WTC11 (cell line): ENCODE data around the gene PPP1CB. TPM values are rescaled to one million over a fixed set of nuclear protein-coding genes. Genes with fewer than 3 reads are reported as not detected.
A peak's percentile ranks its signal among the peaks of the same experiment; 100 is the strongest.

Source experiments
- ATAC-seq: fragments of 200-7000 bp; cut with Tn5 transposase; 2 replicates; pipeline ENCODE4 v1.10.0; 2021; ENCODE audit warnings: mild to moderate bottlenecking, moderate library complexity
- CTCF ChIA-PET: fragments of 300-600 bp; sonication (Branson Sonifier 250); formaldehyde crosslinking; loops from one replicate; lab custom pipeline; 2021; ENCODE audit warnings: antibody characterized with exemption; lab: Charles Lee
- POLR2A ChIA-PET: fragments of 350-600 bp; sonication (Branson Sonifier 250); formaldehyde crosslinking; loops from one replicate; lab custom pipeline; 2021; ENCODE audit warnings: antibody characterized with exemption; lab: Charles Lee
- DNase-seq: peaks from one replicate; pipeline ENCODE4 v3.0.0; 2021; ENCODE audit warnings: low spot score
- H3K27ac Mint-ChIP-seq: 2 replicates; pipeline ENCODE4 v1.8.0; 2021; ENCODE audit warnings: mixed read lengths
- H3K27me3 Mint-ChIP-seq: 2 replicates; pipeline ENCODE4 v1.8.0; 2021; ENCODE audit warnings: low read depth, mild to moderate bottlenecking, moderate library complexity, mixed read lengths
- H3K36me3 Mint-ChIP-seq: 2 replicates; pipeline ENCODE4 v1.8.0; 2021; ENCODE audit warnings: mixed read lengths
- H3K4me1 Mint-ChIP-seq: 2 replicates; pipeline ENCODE4 v1.8.0; 2022; ENCODE audit warnings: mixed read lengths
- H3K4me3 Mint-ChIP-seq: 2 replicates; pipeline ENCODE4 v1.8.0; 2021; ENCODE audit warnings: mild to moderate bottlenecking, moderate library complexity, mixed read lengths
- H3K9me3 Mint-ChIP-seq: 2 replicates; pipeline ENCODE4 v1.8.0; 2021; ENCODE audit warnings: mixed read lengths
- ARID4B ChIP-seq: sonication (generic); formaldehyde crosslinking; IDR thresholded peaks from 2 replicates; pipeline ENCODE4 v1.8.0; 2023; ENCODE audit warnings: missing genetic modification reagents, mild to moderate bottlenecking, borderline replicate concordance
- ATF1 ChIP-seq: sonication (generic); formaldehyde crosslinking; IDR thresholded peaks from 2 replicates; pipeline ENCODE4 v1.8.1; 2023; ENCODE audit warnings: mild to moderate bottlenecking, moderate library complexity, missing genetic modification reagents
- ATF2 ChIP-seq: sonication (generic); formaldehyde crosslinking; IDR thresholded peaks from 2 replicates; pipeline ENCODE4 v1.8.1; 2022; ENCODE audit warnings: low read depth, missing genetic modification reagents, borderline replicate concordance
- CBFB ChIP-seq: sonication (generic); formaldehyde crosslinking; IDR thresholded peaks from 2 replicates; pipeline ENCODE4 v1.8.1; 2022; ENCODE audit warnings: mild to moderate bottlenecking, low read depth, missing genetic modification reagents
- E2F5 ChIP-seq: sonication (generic); formaldehyde crosslinking; IDR thresholded peaks from 2 replicates; pipeline ENCODE4 v1.8.1; 2022; ENCODE audit warnings: mild to moderate bottlenecking, moderate library complexity, missing genetic modification reagents
- FOXJ3 ChIP-seq: sonication (generic); formaldehyde crosslinking; IDR thresholded peaks from 2 replicates; pipeline ENCODE4 v1.9.0; 2021; ENCODE audit warnings: missing genetic modification reagents, mild to moderate bottlenecking, borderline replicate concordance
- HMGA2 ChIP-seq: fragments of 250-450 bp; sonication (Bioruptor Pico); IDR thresholded peaks from 2 replicates; pipeline ENCODE4 v1.4.0; 2021; ENCODE audit warnings: mild to moderate bottlenecking, moderate library complexity
- IRF2 ChIP-seq: sonication (generic); formaldehyde crosslinking; IDR thresholded peaks from 2 replicates; pipeline ENCODE4 v1.8.0; 2022; ENCODE audit warnings: low read depth, missing genetic modification reagents, borderline replicate concordance
- MYBL2 ChIP-seq: sonication (generic); formaldehyde crosslinking; IDR thresholded peaks from 2 replicates; pipeline ENCODE4 v1.8.1; 2023; ENCODE audit warnings: mild to moderate bottlenecking, moderate library complexity, missing genetic modification reagents
- NR3C1 ChIP-seq: sonication (generic); formaldehyde crosslinking; conservative IDR thresholded peaks from 2 replicates; pipeline ENCODE4 v1.8.1; 2023; ENCODE audit warnings: low read depth, mild to moderate bottlenecking, missing genetic modification reagents
- STAT6 ChIP-seq: sonication (generic); formaldehyde crosslinking; conservative IDR thresholded peaks from 2 replicates; pipeline ENCODE4 v1.8.1; 2023; ENCODE audit warnings: mild to moderate bottlenecking, low read depth, missing genetic modification reagents, moderate library complexity
- TCF7 ChIP-seq: sonication (generic); formaldehyde crosslinking; IDR thresholded peaks from 2 replicates; pipeline ENCODE4 v1.8.0; 2022; ENCODE audit warnings: mild to moderate bottlenecking, low read depth, missing genetic modification reagents, moderate library complexity
- ZNF512 ChIP-seq: sonication (generic); formaldehyde crosslinking; IDR thresholded peaks from 2 replicates; pipeline ENCODE4 v1.8.1; 2022; ENCODE audit warnings: missing genetic modification reagents, borderline replicate concordance
- ZNF671 ChIP-seq: fragments of 250-450 bp; sonication (Bioruptor Pico); IDR thresholded peaks from 2 replicates; pipeline ENCODE4 v1.8.0; 2021; ENCODE audit warnings: mild to moderate bottlenecking
- total RNA-seq: library from RNA; stranded (reverse); gene quantifications from 3 replicates; pipeline ENCODE4 v1.2.3, GENCODE V29; 2021
- TF ChIP-seq, protein P1 (sequence below): sonication (generic); formaldehyde crosslinking; IDR thresholded peaks from 2 replicates; pipeline ENCODE4 v1.8.0; 2022; ENCODE audit warnings: mild to moderate bottlenecking, missing genetic modification reagents
- TF ChIP-seq, protein P2 (sequence below): fragments of 250-450 bp; sonication (Bioruptor Pico); IDR thresholded peaks from 2 replicates; pipeline ENCODE4 v1.8.0; 2021; ENCODE audit warnings: mild to moderate bottlenecking
- TF ChIP-seq, protein P3 (sequence below): sonication (generic); formaldehyde crosslinking; IDR thresholded peaks from 2 replicates; pipeline ENCODE4 v1.8.0; 2022; ENCODE audit warnings: mild to moderate bottlenecking, missing genetic modification reagents
- TF ChIP-seq, protein P4 (sequence below): sonication (generic); formaldehyde crosslinking; IDR thresholded peaks from 2 replicates; pipeline ENCODE4 v1.8.1; 2022; ENCODE audit warnings: mild to moderate bottlenecking, missing genetic modification reagents, moderate library complexity, borderline replicate concordance

Gene PPP1CB
- total RNA-seq, 1 experiment from 2014 or later, result 133 TPM

- ATAC-seq (peak; percentile 61), DNase-seq (peak; percentile 74)
- peaks cover 4% of the 10 kb centered on the region; the same call in 1 of the 2 replicates for H3K36me3 Mint-ChIP-seq
- POLR2A ChIA-PET, result interaction anchor here (0.6 to 1.3 kb wide), 7 partner anchors 26 to 158 kb away, joined by 3 to 8 read pairs (median 3); partner anchors contain the start of gene WDR43
- peak overlapping the region; percentile 97 for H3K4me3 Mint-ChIP-seq
- CTCF ChIA-PET, result interaction anchor here (1.0 to 3.7 kb wide), 4 partner anchors 68 to 185 kb away, joined by 6 to 27 read pairs (median 10); no protein-coding TSS in a partner anchor
- H3K27ac Mint-ChIP-seq, result peak overlapping the region; percentile 97
- H3K9me3 Mint-ChIP-seq, result no peaks in the 10 kb centered on the region
- peaks cover 39% of the 10 kb centered on the region for H3K4me1 Mint-ChIP-seq
- H3K27me3 Mint-ChIP-seq, result no peaks in the 10 kb centered on the region
- TF ChIP-seq, protein P1, sequence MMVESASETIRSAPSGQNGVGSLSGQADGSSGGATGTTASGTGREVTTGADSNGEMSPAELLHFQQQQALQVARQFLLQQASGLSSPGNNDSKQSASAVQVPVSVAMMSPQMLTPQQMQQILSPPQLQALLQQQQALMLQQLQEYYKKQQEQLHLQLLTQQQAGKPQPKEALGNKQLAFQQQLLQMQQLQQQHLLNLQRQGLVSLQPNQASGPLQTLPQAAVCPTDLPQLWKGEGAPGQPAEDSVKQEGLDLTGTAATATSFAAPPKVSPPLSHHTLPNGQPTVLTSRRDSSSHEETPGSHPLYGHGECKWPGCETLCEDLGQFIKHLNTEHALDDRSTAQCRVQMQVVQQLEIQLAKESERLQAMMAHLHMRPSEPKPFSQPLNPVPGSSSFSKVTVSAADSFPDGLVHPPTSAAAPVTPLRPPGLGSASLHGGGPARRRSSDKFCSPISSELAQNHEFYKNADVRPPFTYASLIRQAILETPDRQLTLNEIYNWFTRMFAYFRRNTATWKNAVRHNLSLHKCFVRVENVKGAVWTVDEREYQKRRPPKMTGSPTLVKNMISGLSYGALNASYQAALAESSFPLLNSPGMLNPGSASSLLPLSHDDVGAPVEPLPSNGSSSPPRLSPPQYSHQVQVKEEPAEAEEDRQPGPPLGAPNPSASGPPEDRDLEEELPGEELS, result no peak; the same call in 1 of the 2 replicates
- no peak for TF ChIP-seq HMGA2 (CRISPR knock-in tag)
- peak; percentile 42; the same call in 1 of the 2 replicates for TF ChIP-seq E2F5 (CRISPR knock-in tag)
- TF ChIP-seq ATF1 (CRISPR knock-in tag), result no peak
- no peak for TF ChIP-seq ZNF512
- TF ChIP-seq ARID4B, result peak; percentile 70; the same call in 1 of the 2 replicates
- no peak for TF ChIP-seq CBFB
- no peak for TF ChIP-seq IRF2
- TF ChIP-seq, protein P2, sequence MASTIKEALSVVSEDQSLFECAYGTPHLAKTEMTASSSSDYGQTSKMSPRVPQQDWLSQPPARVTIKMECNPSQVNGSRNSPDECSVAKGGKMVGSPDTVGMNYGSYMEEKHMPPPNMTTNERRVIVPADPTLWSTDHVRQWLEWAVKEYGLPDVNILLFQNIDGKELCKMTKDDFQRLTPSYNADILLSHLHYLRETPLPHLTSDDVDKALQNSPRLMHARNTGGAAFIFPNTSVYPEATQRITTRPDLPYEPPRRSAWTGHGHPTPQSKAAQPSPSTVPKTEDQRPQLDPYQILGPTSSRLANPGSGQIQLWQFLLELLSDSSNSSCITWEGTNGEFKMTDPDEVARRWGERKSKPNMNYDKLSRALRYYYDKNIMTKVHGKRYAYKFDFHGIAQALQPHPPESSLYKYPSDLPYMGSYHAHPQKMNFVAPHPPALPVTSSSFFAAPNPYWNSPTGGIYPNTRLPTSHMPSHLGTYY (CRISPR knock-in tag), result no peak
- no peak for TF ChIP-seq TCF7 (CRISPR knock-in tag)
- TF ChIP-seq, protein P3, sequence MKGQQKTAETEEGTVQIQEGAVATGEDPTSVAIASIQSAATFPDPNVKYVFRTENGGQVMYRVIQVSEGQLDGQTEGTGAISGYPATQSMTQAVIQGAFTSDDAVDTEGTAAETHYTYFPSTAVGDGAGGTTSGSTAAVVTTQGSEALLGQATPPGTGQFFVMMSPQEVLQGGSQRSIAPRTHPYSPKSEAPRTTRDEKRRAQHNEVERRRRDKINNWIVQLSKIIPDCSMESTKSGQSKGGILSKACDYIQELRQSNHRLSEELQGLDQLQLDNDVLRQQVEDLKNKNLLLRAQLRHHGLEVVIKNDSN (CRISPR knock-in tag), result 0 out of 2 replicates have a peak, but pooled peaks have one; percentile 52
- no peak for TF ChIP-seq ATF2 (CRISPR knock-in tag)
- no peak for TF ChIP-seq NR3C1
- no peak for TF ChIP-seq ZNF671
- TF ChIP-seq, protein P4, sequence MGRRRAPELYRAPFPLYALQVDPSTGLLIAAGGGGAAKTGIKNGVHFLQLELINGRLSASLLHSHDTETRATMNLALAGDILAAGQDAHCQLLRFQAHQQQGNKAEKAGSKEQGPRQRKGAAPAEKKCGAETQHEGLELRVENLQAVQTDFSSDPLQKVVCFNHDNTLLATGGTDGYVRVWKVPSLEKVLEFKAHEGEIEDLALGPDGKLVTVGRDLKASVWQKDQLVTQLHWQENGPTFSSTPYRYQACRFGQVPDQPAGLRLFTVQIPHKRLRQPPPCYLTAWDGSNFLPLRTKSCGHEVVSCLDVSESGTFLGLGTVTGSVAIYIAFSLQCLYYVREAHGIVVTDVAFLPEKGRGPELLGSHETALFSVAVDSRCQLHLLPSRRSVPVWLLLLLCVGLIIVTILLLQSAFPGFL (CRISPR knock-in tag), result no peak
- TF ChIP-seq FOXJ3 (CRISPR knock-in tag), result no peak
- TF ChIP-seq MYBL2 (CRISPR knock-in tag), result 0 out of 2 replicates have a peak, but pooled peaks have one; percentile 41
- TF ChIP-seq STAT6 (CRISPR knock-in tag), result no peak
Measured at GRCh38 chr2:28751956-28752630, 463 bp downstream of the PPP1CB start.
